GM12878 (cell line): ENCODE results near the gene ZNF627.

ENCODE experiments used
- ETV6 ChIP-seq, 2 experiments: fragments of 450-650 bp in 1 of 2; IDR thresholded peaks in 1 of 2; conservative IDR thresholded peaks in 1 of 2; 2 replicates each; pipeline ENCODE4 v1.6.1; 2014; ENCODE audit warnings: antibody characterized with exemption in 1 of 2, borderline replicate concordance in 1 of 2, low read depth in 1 of 2, mild to moderate bottlenecking in 1 of 2, moderate library complexity in 1 of 2
- EZH2 ChIP-seq: IDR thresholded peaks from 2 replicates; pipeline ENCODE4 v1.6.1; 2012; ENCODE audit warnings: low read depth, mild to moderate bottlenecking, control low read depth, inconsistent platforms, low read length, borderline replicate concordance; ENCODE audit not compliant: control insufficient read depth
- POLR2A ChIP-seq: IDR thresholded peaks from 2 replicates; pipeline ENCODE4 v1.6.1; 2011; ENCODE audit warnings: low read depth, mild to moderate bottlenecking, low read length
- SRF ChIP-seq, 2 experiments: IDR thresholded peaks; 2 replicates each; pipeline ENCODE4 v1.6.1; 2011; ENCODE audit warnings: low read depth in 2 of 2, low read length in 2 of 2, mild to moderate bottlenecking in 1 of 2, moderate library complexity in 1 of 2
- ZNF24 ChIP-seq: fragments of 450-650 bp; IDR thresholded peaks from 2 replicates; pipeline ENCODE4 v1.6.1; 2017; ENCODE audit warnings: antibody characterized with exemption, mild to moderate bottlenecking
- TF ChIP-seq, protein P1 (sequence below), 3 experiments: IDR thresholded peaks in 2 of 3; conservative IDR thresholded peaks in 1 of 3; 2 replicates each; pipeline ENCODE4 v1.5.1; 2011; ENCODE audit warnings: low read depth in 3 of 3, low read length in 3 of 3, mild to moderate bottlenecking in 3 of 3, control low read depth in 2 of 3, moderate library complexity in 2 of 3, inconsistent platforms in 1 of 3, mixed read lengths in 1 of 3; ENCODE audit not compliant: control insufficient read depth in 2 of 3, insufficient read depth in 1 of 3; ENCODE audit errors: extremely low read depth in 1 of 3

- TF ChIP-seq, protein P1, sequence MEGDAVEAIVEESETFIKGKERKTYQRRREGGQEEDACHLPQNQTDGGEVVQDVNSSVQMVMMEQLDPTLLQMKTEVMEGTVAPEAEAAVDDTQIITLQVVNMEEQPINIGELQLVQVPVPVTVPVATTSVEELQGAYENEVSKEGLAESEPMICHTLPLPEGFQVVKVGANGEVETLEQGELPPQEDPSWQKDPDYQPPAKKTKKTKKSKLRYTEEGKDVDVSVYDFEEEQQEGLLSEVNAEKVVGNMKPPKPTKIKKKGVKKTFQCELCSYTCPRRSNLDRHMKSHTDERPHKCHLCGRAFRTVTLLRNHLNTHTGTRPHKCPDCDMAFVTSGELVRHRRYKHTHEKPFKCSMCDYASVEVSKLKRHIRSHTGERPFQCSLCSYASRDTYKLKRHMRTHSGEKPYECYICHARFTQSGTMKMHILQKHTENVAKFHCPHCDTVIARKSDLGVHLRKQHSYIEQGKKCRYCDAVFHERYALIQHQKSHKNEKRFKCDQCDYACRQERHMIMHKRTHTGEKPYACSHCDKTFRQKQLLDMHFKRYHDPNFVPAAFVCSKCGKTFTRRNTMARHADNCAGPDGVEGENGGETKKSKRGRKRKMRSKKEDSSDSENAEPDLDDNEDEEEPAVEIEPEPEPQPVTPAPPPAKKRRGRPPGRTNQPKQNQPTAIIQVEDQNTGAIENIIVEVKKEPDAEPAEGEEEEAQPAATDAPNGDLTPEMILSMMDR (IDR thresholded peaks at IDR 0.05 in 2 of 3, conservative IDR thresholded peaks at IDR 0.05 in 1 of 3; ENCODE audit: control insufficient read depth in 2 of 3, extremely low read depth in 1 of 3, insufficient read depth in 1 of 3, low read depth in 3 of 3, low read length in 3 of 3), result no peak
- TF ChIP-seq ZNF24, result no peak
- no peak for TF ChIP-seq EZH2
- TF ChIP-seq SRF (IDR thresholded peaks at IDR 0.05; ENCODE audit: low read depth in 2 of 2, low read length in 2 of 2), result no peak
- no peak for TF ChIP-seq ETV6 (conservative IDR thresholded peaks at IDR 0.05 in 1 of 2, IDR thresholded peaks at IDR 0.05 in 1 of 2; ENCODE audit: borderline replicate concordance in 1 of 2, low read depth in 1 of 2)
- no peak for TF ChIP-seq POLR2A
Measured at GRCh38 chr19:11581740-11582139, 15.5 kb upstream of the ZNF627 start.
